ENCODE results near the gene TEX26. TPM values are rescaled to one million over a fixed set of nuclear protein-coding genes. Genes with fewer than 3 reads are reported as not detected.
A peak's percentile ranks its signal among the peaks of the same experiment; 100 is the strongest.

Gene TEX26
- total RNA-seq, 2 donors from 2014 or later = not detected

DNA sequence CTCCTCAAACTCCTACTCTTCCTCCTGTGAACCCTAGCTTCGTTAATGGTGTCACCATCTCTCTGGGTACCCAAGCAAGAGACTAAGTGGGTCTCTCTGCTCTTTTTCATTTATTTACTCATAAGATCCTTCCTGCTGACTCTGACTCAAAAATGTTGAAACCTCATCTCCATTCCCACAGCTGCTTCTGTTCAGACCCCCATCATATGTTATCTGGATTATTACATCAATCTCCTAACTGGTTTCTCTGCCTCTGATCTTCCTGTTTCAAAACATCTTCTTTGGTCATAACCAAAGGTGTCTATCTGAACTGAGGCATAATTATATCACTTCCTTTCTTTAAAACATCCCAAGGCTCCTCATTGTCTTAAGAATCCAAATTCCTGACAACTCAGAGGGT, 28.4 kb upstream of the TEX26 start:
- intact Hi-C loops (cut with DNase I) = no loop called here
- DNase-seq = no peak
- peaks cover 40% of the 10 kb centered on the region for H3K27me3 ChIP-seq

GRCh38 chr13:30905932-30906383, 26.5 kb upstream of the TEX26 start, which contains the start of gene MEDAG:
MEDAG (plus strand) TSS chr13:30906271; CDS start chr13:30906516, 245 bp downstream.
- TF ChIP-seq CTCF (IDR thresholded peaks at IDR 0.05) = no peak
- H3K9ac ChIP-seq (ENCODE audit: low read depth in 2 of 2, low read length in 2 of 2) = peak within 1 kb of the TSS in 1 of 2 donors; percentile 26
- no peak within 1 kb of the TSS for H3K27ac ChIP-seq
- peak; percentile 39 for DNase-seq
- no peaks in the 10 kb centered on the region for H3K36me3 ChIP-seq
- no peaks in the 10 kb centered on the region for H3K4me1 ChIP-seq
- peak within 1 kb of the TSS; percentile 15 for H3K4me3 ChIP-seq
- peaks cover 40% of the 10 kb centered on the region for H3K27me3 ChIP-seq
- no peaks in the 10 kb centered on the region for H3K9me3 ChIP-seq
- intact Hi-C loops (cut with DNase I) = no loop called here

More for the DNA sequence above, 28.4 kb upstream of the TEX26 start:
- no peaks in the 10 kb centered on the region for H3K4me1 ChIP-seq
- H3K9me3 ChIP-seq = no peaks in the 10 kb centered on the region
- no peaks in the 10 kb centered on the region for H3K36me3 ChIP-seq
- no peak overlapping the region for H3K9ac ChIP-seq (ENCODE audit: low read depth in 2 of 2, low read length in 2 of 2)
- no peak overlapping the region for H3K4me3 ChIP-seq
- H3K27ac ChIP-seq = no peak overlapping the region
- TF ChIP-seq CTCF (IDR thresholded peaks at IDR 0.05) = no peak

DNA sequence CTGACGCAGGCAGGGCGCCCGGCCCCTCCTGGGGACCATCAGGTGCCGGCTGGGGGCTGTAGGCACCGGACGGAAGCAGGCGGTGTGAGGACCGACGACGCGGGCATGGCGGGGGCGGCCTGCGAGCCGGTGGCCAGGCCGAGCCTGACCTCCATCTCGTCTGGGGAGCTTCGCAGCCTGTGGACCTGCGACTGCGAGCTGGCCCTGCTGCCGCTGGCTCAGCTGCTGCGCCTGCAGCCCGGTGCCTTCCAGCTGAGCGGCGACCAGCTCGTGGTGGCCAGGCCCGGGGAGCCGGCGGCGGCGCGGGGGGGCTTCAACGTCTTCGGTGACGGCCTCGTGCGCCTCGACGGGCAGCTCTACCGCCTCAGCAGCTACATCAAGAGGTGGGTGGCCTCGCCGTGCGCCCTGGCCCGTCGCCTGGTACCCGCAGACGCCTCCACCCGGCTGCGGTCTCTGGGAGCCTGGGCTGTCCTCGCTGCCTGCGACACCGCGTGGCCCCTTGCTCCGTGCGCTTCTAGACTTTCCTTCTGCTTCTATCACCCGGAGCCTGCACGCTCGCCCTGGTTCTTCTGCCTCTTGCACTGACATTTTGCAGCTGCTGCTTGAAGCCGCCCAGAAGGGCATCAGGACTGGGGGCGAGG, 25.9 kb upstream of the TEX26 start:
- H3K27ac ChIP-seq = no peak overlapping the region
- H3K9me3 ChIP-seq = no peaks in the 10 kb centered on the region
- peak overlapping the region; percentile 15 for H3K4me3 ChIP-seq
- no peak for TF ChIP-seq CTCF (IDR thresholded peaks at IDR 0.05)
- no peaks in the 10 kb centered on the region for H3K4me1 ChIP-seq
- H3K36me3 ChIP-seq = no peaks in the 10 kb centered on the region
- DNase-seq = no peak
- peak overlapping the region in 1 of 2 donors; percentile 26 for H3K9ac ChIP-seq (ENCODE audit: low read depth in 2 of 2, low read length in 2 of 2)
- intact Hi-C loops (cut with DNase I) = no loop called here
- H3K27me3 ChIP-seq = peaks cover 40% of the 10 kb centered on the region

- H3K4me1 ChIP-seq = no peaks in the 10 kb centered on the region
- no peaks in the 10 kb centered on the region for H3K36me3 ChIP-seq
- H3K4me3 ChIP-seq = no peak overlapping the region
- no peak overlapping the region for H3K9ac ChIP-seq (ENCODE audit: low read depth in 2 of 2, low read length in 2 of 2)
- no peak for TF ChIP-seq CTCF (IDR thresholded peaks at IDR 0.05)
- no peak overlapping the region for H3K27ac ChIP-seq
- DNase-seq = no peak
- intact Hi-C loops (cut with DNase I) = no loop called here
- peaks cover 40% of the 10 kb centered on the region for H3K27me3 ChIP-seq
- no peaks in the 10 kb centered on the region for H3K9me3 ChIP-seq
Observed at GRCh38 chr13:30907121-30907861, 25.2 kb upstream of the TEX26 start.

DNA sequence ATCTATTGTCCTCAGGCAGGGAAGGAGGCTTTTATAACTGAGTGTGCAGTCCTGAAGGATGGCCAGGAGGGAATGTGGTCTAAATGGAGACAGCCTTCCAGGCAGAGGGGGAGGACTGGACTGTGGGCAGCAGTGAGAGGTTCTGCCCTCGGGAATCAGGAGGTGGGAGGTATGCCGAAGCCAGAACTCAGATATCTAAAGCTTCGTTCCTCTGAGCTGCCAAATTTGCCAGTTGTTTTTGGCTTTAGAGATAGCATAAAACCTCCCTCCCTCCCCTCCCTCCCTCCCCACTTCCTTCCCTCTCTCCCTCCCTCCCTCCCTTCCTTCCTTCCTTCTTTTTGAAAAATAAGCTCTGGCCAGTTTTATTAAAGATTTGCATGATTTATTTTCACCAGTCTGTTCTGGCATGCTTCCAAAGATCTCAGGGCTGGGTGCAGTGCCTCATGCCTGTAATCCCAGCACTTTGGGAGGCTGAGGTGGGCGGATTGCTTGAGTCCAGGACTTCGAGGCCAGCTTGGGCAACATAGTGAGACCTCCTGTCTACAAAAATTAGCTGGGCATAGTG, 24.0 kb upstream of the TEX26 start:
- Histone ChIP-seq H3K27me3 (peaks cover 37% of the 10 kb centered on the region), H3K4me1 (no peaks in the 10 kb centered on the region), H3K36me3 (no peaks in the 10 kb centered on the region), H3K9me3 (no peaks in the 10 kb centered on the region), H3K27ac (no peak overlapping the region), H3K4me3 (no peak overlapping the region), H3K9ac (ENCODE audit: low read depth in 2 of 2, low read length in 2 of 2) (no peak overlapping the region)
- TF ChIP-seq CTCF (IDR thresholded peaks at IDR 0.05) = no peak
- no peak for DNase-seq
- intact Hi-C loops (cut with DNase I) = no loop called here

Data from colonic mucosa (tissue), 4 donors.